ENCODE measurements around the gene UBQLN4.

The UBQLN4 gene

DNA sequence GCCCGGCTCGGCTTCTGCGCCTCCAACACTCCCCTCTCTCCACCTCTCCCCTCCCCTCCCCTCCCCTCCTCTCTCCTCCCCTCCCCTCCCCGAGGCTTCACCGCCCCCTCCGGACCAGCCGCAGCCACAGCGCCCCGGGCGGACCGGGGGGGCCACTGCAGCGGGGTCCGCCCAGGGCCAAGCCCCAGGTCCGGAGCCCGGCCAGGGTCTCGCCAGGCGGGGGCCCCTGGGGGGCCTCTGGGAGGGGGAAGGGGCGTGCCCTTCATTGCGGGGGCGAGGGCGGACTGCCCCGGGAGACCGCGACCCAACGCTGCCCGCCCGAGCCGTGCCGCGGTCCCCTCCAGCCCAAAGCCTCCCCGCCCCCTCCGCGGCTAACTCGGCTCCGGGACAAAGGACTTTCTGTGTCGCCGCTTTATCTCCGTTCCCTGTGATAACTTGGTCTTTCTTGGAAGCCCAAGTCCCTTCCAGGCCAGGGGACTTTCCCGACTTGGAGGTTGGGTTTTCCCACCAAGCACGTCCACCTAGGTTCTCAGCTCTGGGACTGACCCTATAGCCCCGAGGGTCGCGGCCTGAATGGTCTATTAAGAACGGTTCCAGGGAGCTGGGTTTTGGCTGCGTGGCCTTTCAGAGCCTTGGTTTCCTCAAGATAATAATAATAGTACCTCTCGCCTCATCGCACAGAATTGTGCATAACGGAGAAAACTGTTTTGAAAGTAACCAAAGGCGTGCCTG, at the start of gene UBQLN4:
Gene UBQLN4, minus strand, starts transcription at position 31 of the 732 bp plus-strand sequence. CDS start 97 bp downstream, outside the sequence.
- DNase-seq (ENCODE audit: low read depth): peak; percentile 65

DNA sequence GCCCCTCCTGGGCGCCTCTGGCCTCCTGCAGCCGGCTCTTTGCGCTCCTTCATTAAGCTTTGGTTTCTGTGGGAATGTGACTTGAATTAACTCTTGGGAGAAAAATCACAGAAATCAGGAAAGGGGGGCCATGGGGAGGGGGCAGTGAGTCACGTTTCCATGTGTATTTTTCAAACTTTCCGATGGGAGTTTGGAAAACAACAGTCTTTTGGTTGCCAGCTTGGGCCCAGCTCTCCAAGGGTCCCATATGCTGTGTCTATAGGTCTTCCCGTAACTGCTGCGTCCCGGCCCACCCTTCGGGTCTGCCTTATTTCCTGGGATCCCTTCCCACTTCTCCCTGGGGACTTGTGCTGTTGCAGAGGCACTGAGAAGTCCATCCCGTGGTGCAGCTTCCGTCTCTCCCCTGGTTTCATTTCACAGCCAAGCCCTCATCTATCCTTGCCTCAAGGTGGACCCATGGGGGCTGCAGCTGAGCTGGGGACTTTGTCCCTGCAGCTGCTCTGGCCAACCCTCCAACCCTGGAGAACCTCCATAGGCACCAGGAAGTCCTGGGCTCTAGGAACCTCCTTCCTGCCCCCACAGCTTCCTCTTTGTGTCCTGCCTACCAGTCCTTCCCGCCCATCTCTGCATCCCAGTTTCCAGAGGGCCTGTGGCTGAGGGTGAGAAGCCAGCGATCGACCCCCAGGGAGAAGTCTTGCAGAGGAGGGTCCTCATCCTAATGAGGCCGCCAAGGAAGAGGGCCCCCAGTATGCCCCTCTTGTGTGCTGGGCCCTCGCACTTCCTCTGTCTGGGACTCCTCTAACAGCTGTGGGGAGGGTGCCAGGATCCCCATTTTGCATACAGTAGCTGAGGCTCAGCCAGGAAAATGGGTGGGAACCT, 49.3 kb upstream of the UBQLN4 start:
- no peak for DNase-seq (ENCODE audit: low read depth)

DNA sequence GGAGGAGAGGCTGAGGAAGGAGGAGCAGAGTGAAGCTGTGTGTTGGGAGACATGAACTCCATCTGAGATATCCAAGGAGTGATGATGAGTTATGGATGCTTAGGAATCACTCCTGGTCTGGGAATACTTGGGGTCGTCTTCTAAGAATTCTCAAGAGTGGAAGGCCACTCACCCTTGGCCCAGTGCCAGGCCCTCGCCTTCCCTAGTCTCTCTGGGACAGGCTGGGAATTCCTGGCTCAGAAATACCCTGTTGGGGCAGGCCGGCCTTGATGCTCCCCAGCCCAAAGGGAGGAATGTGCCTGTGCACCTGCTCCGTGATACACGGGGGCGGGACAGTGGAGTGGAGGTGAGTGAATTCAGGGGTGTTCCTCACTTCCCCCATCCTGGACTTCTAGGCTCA, 48.3 kb upstream of the UBQLN4 start:
- no peak for DNase-seq (ENCODE audit: low read depth)

DNA sequence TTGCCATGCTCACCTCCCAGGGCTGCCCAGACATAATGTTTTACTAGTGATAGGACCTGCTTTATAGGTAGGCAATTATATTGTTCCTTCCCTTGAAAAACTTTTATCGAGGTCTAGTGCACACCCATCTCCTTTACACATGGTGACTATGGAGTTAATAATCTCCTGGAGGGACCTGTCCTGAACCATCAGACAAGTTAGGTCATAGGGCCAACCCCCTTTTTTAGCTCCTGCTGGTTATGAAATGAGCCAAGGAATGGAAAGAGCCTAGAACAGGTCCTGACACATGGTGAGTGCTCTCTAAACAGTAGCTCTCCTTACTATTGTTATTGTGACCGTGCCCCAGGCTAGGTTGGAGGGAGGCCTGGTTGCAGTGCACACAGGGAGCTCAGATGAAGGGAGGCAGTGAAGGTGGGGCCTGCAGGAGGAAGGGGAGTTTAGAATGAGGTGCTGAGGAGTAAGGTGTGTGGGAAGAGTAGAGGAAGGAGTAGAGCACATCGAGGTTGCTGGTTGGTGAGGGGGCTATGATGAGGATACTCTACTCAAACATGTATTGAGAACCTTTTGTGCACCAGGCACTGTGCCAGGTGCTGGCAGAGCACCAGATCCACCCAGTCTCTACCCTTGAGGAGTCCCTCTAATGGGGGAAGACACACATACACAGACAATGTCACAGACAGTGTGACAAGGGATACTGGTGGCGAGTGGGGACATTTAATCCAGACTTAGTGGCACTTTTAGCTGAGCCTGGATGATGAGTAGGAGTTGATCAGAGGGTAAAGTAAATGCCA, 46.8 kb upstream of the UBQLN4 start:
- DNase-seq (ENCODE audit: low read depth): no peak

DNA sequence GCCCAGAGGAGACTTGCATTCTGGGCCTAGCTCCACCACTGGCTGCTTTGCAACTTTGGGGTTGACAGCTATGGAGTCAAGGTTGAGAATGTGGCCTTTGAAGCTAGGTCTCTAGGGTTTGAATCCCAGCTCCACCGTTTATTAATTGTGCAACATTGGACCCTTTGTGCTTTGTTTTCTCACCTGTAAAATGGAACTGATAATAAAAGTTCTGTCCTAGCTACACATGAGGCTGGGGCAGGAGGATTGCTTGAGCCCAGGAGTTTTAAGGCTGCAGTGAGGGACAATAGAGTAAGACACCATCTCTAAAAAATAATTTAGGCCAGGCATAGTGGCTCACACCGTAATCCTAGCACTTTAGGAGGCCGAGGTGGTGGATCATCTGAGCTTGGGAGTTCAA, 45.7 kb upstream of the UBQLN4 start:
- no peak for DNase-seq (ENCODE audit: low read depth)

DNA sequence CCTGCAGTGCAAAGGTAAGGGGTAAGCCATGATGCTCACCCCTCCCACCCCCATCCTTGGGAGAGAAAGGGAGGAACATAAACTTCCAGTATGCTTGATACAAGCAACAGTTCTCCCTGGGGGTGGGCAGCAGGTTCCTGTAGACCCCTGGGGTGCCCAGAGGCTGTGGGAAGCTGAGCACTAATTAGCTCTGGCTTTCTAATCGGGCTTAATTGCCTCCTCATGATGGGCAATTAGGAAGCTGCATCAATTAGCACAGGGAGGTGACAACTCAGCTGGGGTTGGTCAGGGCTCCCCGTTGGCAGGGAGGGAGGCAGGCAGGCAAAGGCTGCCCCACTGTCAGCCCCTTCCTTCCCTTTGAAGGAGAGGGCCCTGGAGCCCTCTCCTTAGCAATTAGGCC, 45.2 kb upstream of the UBQLN4 start:
- DNase-seq (ENCODE audit: low read depth): no peak

DNA sequence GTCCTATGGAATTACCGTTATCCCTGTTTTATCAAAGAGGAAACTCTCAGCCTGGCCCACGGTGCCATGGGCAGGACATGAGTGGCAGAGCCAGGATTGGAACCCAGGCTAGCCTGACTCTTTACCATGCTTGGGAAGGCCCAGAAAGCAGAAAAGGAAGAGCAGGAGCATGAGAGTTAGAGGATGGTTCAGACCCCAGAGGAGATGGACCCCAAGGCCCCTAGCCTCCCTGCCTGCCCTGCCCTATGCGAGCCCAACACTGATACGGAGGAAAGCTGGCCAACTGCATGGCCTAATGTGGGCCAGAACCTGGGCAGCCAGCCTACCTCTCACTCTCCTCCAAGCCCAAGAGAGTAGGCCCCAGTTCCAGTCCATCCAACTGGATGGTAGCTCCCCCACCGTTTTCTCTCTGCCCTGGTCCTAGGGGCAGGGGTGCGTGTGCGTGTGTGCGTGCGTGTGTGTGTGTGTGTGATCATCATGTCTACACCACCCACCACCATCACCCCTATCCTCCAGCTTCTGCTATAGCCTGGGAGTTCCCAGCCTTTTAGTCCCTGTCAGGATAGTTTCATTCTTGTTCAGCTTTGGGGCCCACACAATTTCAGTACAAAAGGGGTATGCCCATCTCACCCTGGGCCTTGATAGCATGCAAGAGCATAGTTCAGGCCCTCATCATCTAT, 44.0 kb upstream of the UBQLN4 start:
- DNase-seq (ENCODE audit: low read depth): no peak

DNA sequence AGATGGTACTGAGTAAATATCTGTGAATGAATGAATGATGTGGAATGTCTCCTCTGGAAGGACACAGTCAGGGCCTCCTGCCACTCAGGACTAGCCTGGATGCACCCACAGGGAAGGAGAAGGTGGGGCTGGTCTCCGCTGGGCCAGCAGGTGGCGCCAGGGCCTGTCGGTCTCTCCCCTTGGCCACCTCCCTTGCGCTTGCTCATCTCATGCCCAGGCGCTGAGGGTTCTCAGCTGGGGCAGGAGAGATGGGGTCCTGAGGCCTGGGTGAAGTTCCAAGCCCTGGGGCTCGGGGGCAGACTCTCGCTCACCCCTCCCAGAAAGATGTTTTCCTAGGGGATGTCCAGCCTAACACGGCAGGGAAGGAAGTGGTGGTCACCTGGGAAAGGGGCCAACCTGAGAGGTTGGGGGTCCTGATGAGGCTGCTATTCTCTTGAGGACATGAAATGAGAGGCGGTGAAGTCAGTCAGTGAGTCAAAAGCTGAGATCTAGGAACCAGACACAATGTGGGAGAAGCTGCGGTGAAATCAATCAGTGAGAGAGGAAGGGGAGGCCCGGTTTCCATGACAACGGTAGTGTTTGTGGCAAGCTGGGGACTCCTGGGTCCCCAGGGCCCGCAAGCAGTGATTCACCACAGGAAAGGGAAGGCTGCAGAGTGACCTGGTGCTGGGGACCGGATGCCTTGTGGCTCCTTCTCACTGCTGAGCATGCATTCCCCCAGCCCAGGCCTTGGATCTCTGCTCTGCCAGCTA, 43.2 kb upstream of the UBQLN4 start:
- peak; percentile 63 for DNase-seq (ENCODE audit: low read depth)

DNA sequence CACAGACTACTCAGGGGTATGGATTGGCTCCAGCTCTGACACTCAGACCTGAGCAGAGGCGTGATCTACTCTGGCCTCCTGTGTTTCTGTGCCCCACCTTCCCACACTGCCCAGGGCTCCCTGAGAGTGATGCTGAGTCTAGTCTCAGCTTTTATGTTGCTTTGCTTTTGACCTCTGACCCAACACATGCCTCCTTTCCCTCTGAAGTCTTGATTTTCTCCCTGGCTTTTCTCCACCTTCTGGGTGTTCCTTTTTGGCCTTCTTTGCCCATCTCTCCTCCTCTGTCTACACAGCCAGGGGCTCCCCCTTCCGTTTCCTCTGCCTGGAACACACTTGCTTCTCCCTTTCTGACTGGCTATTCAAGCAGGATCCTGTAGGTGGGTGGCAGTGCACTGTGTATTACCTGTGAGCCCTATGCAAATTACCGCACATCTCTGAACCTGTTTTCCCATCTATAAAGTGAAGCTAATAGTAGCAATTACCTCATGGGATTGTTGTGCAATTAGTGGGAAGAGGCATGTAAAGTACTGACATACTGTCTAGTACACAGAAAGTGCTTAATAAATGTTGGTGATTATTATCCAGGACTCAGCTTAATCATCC, 42.4 kb upstream of the UBQLN4 start:
- DNase-seq (ENCODE audit: low read depth): no peak

DNA sequence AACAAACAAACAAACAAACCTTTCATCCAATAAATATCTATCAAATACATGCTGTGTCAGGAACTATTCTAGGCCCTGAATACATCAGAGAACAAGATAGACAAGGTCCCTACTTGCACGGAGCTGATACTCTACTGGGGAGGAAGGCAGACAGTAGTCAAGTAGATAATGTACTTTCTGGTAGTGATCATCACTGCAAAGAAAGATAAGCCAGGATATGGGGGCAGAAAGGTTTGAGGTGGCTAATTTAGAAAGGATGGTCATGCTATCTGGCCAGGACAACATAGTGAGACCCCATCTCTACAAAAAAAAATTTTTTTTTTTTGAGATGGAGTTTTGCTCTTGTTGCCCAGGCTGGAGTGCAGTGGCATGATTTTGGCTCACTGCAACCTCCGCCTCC, 38.0 kb upstream of the UBQLN4 start:
- no peak for DNase-seq (ENCODE audit: low read depth)

DNA sequence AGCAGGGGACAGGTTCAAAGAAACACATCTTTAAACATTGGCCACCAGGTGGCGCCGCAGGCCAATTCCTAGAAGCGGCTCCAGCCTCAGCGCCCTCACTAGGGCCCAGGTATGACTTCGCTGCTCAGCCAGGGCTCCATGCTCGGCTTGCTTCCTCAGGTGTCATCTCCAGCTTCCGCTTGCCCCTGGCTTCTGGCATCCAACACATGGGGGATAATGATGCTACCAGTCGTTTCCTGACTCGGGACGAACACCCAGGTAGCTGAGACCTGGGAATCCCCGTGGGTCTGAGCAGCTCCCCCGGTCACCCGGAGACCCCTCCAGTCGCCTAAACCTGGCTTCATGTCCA, 37.2 kb upstream of the UBQLN4 start:
- peak; percentile 84 for DNase-seq (ENCODE audit: low read depth)

DNA sequence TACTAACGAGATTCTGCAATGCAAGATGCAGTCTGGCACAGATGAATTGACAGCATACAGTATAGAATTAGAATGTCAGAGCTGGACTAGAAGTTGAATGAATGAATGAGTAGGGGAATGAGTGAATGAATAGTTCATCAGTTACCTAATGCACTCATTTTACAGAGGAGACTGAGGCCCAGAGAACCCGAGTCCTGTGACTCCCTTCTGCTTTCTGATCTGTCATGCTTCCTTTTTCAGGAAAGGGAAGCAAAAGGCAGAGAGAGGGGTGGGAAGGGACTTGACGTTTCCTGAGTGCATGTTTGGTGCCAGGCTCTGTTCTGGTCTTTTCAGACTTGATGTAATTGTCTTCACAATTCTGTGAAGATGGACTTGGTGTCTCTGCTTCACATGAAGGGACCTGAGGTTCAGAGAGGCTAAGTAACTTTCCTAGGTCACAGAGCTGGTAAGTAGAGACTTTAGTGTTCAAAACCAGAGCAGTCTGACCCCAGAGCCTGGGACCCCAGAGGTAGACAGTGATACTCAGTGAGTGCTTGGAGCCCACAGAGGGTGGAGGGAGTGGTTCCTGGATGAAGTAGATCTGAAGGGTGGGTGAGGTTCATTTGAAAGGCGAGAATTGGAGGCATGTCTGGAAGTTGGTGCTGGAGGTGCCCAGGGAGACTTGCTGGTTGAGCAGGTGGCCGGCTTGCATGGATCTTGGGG, 36.7 kb upstream of the UBQLN4 start:
- DNase-seq (ENCODE audit: low read depth): no peak

DNA sequence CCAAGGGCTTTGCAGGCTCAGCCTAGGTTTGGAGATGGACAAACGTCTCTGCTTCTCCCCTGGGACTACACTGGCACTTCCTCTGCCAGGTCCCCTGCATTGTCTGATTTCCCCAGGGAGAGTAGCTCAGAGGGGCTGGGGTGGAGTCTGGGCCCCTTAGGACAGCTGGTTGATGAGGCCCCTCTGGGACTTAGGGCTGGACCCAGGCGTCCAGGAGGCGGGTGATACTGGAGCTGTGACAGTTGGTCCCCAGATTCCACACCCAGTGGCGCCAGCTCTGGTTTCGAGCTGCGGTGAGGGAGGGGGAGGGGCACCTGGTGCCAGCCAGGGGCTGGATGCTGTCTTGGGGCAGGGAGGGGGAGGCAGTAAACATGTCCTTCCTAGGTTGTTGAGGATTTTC, 36.1 kb upstream of the UBQLN4 start:
- DNase-seq (ENCODE audit: low read depth): no peak

DNA sequence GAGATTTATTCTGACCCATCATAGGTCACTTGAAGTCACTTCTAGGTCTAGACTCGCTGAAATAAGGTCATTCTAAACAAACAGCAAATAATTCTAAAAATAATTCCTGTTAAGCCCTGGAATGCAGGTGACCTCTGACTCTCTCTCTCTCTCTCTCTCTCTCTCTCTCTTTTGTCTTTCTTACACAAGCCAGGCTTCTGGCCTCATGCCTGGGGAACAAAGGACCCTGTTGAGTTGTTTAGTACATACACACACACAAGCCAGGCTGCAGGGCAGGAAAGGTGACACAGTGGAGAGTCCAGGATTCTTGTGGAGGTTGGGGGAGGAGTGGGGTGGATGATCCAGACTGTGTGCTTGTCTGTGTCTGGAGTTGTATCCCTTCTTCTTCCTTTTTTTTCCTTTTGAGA, 32.7 kb upstream of the UBQLN4 start:
- DNase-seq (ENCODE audit: low read depth): no peak

DNA sequence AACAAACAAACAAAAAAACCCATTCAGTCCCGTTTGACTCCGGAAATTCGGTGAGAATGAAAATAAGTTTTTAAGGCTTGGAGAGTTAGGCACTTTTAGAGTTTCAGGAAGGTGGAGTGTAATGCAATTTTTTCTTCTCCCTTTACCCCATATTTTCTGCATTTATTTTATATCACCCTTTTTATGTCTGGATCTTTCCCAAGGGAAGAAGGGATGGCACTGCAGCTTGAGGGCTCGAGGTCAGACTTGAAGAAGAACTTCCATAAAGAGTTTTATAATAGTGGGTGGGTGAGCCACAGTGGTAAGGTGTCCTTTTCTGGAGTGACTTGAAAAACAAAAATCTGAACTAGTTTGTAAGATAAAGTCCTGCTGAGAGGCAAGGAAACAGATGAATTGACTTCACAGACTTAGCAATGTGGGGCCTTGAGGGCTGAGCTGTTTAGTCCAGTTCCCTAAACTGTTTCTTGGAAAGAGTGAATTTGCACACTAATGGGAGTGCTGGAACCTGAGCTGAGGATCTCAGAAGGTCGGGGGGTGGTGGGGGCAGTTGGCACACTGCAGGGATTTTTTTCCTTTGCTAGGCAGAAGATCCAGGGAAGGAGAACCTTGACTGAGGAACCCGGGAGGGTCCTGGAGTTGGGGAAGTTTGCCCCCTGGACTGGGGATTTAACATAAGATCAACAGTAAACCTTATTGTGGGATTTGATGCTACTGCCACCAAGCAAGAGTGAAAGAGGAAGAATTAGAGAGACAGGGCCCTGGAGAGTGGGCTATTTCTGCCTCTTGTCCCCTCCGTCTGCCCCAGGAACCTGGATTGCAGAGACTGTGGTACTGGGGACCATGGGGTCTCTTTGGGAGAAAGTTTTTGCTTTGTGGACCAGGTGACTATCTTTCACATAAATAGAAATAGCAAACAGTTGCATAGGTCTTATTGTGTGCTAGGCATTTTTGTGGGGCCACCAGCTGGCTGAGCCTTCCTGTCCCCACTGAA, 30.5 kb upstream of the UBQLN4 start:
- DNase-seq (ENCODE audit: low read depth): no peak

DNA sequence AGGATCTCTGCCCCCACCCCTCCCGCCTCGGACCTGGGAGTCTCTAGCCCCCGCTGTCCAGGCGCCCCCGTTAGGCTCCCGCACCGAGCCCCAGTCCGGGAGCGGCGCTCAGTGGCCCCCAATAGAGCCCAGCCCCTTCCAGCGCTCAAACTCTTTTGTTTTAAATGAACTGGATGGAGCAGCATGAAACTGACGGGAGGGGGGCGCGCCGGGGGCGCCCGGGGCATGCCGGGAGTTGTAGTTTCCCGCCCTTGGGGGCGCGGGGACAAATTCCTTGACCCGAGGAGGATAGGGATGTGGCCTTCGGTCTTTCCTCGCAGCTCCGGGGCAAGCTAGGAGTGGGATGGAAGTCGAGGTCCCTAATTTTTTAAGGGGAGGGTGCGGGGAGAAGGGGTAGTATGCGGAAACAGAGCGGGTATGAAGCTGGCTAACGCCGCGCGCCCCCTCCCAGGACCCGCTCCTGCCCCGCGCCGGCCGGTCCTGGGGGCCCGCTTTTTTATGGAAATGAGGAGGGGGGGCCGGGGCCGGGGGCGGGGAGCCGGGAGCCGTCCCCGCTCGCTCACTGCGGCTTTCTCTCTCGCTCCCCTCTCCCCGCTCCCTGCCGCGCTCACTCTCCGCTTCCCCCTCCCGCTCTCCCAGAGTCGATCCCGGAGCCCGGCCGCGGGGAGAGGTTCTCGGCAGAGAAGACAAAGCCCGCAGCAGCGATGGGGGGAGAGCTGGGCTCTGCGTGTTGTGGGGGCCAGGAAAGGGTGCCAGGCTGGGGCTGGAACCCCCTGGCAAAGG, 28.9 kb upstream of the UBQLN4 start, which contains the start of gene MEX3A:
Gene MEX3A, minus strand, starts transcription at position 157 of the 783 bp plus-strand sequence. CDS start 467 bp downstream, outside the sequence.
- DNase-seq (ENCODE audit: low read depth): no peak

DNA sequence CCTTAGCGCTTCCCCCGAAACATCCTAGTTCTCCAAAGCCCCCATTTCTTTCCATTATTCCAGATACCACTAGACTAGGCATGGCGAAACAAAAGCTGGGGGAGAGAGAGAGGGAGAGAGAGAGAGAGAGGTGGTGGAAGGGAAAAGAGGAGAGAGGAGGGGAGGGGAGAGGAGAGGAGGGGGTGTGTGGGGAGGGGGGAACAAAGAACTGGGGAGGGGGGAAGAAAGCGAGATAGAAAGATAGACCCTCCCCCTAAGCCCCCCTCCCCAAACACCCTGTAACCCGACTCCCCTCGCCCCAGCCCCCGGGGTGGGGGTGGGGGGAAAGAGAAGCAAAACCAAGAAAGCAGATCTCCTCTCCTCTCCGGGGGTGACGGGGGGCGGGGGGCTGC, 28.3 kb upstream of the UBQLN4 start:
- DNase-seq (ENCODE audit: low read depth): no peak
